Measurements from ENCODE around the gene TRIM50.
"Not testable (repeated sequence)": the region's sequence is repeated elsewhere in the genome, so short reads cannot be mapped to it uniquely, and the experiment has no call there.

The TRIM50 gene

GRCh38 chr7:73327922-73328321 is at the start of gene TRIM50, which contains the start of gene FKBP6:
TRIM50 (minus strand) TSS chr7:73328082; CDS start chr7:73324787, 3,295 bp downstream.
FKBP6 (plus strand) TSS chr7:73328161; CDS start chr7:73328429, 268 bp downstream.
- in situ Hi-C loops (cut with HindIII; ENCODE audit: low sequenced_read_pairs): not testable (repeated sequence)

- in situ Hi-C loops (cut with HindIII; ENCODE audit: low sequenced_read_pairs): no loop called here
Measured at GRCh38 chr7:73376671-73377412, 49.0 kb upstream of the TRIM50 start.

- in situ Hi-C loops (cut with HindIII; ENCODE audit: low sequenced_read_pairs): not testable (repeated sequence)
Measured at GRCh38 chr7:73376262-73376661, 48.4 kb upstream of the TRIM50 start.

GRCh38 chr7:73373741-73374140 is 45.9 kb upstream of the TRIM50 start:
- in situ Hi-C loops (cut with HindIII; ENCODE audit: low sequenced_read_pairs): no loop called here

GRCh38 chr7:73369622-73370021 is 41.7 kb upstream of the TRIM50 start:
- in situ Hi-C loops (cut with HindIII; ENCODE audit: low sequenced_read_pairs): no loop called here

GRCh38 chr7:73369009-73369408 is 41.1 kb upstream of the TRIM50 start:
- in situ Hi-C loops (cut with HindIII; ENCODE audit: low sequenced_read_pairs): no loop called here

GRCh38 chr7:73366990-73367389 is 39.1 kb upstream of the TRIM50 start:
- in situ Hi-C loops (cut with HindIII; ENCODE audit: low sequenced_read_pairs): no loop called here

GRCh38 chr7:73366127-73366526 is 38.2 kb upstream of the TRIM50 start:
- in situ Hi-C loops (cut with HindIII; ENCODE audit: low sequenced_read_pairs): no loop called here

- in situ Hi-C loops (cut with HindIII; ENCODE audit: low sequenced_read_pairs): no loop called here
Measured at GRCh38 chr7:73364006-73364728, 36.3 kb upstream of the TRIM50 start.

GRCh38 chr7:73363225-73364005 is 35.5 kb upstream of the TRIM50 start:
- in situ Hi-C loops (cut with HindIII; ENCODE audit: low sequenced_read_pairs): no loop called here

- in situ Hi-C loops (cut with HindIII; ENCODE audit: low sequenced_read_pairs): not testable (repeated sequence)
Measured at GRCh38 chr7:73360590-73360989, 32.7 kb upstream of the TRIM50 start.

GRCh38 chr7:73359746-73360375 is 32.0 kb upstream of the TRIM50 start:
- in situ Hi-C loops (cut with HindIII; ENCODE audit: low sequenced_read_pairs): no loop called here

- in situ Hi-C loops (cut with HindIII; ENCODE audit: low sequenced_read_pairs): no loop called here
Measured at GRCh38 chr7:73359306-73359705, 31.4 kb upstream of the TRIM50 start.

- in situ Hi-C loops (cut with HindIII; ENCODE audit: low sequenced_read_pairs): no loop called here
Measured at GRCh38 chr7:73358590-73359275, 30.9 kb upstream of the TRIM50 start.

- in situ Hi-C loops (cut with HindIII; ENCODE audit: low sequenced_read_pairs): no loop called here
Measured at GRCh38 chr7:73356159-73356558, 28.3 kb upstream of the TRIM50 start.

- in situ Hi-C loops (cut with HindIII; ENCODE audit: low sequenced_read_pairs): no loop called here
Measured at GRCh38 chr7:73354821-73355220, 26.9 kb upstream of the TRIM50 start.

GRCh38 chr7:73354196-73354595 is 26.3 kb upstream of the TRIM50 start:
- in situ Hi-C loops (cut with HindIII; ENCODE audit: low sequenced_read_pairs): no loop called here

GRCh38 chr7:73353243-73353642 is 25.4 kb upstream of the TRIM50 start:
- in situ Hi-C loops (cut with HindIII; ENCODE audit: low sequenced_read_pairs): no loop called here

- in situ Hi-C loops (cut with HindIII; ENCODE audit: low sequenced_read_pairs): no loop called here
Measured at GRCh38 chr7:73352784-73353183, 24.9 kb upstream of the TRIM50 start.

- in situ Hi-C loops (cut with HindIII; ENCODE audit: low sequenced_read_pairs): no loop called here
Measured at GRCh38 chr7:73351447-73352167, 23.7 kb upstream of the TRIM50 start.

Measured in endothelial cell of hepatic sinusoid (primary cell).